ENCODE results near the gene MUC4. TPM values are rescaled to one million over a fixed set of nuclear protein-coding genes. Genes with fewer than 3 reads are reported as not detected.

The MUC4 gene
- total and polyA plus RNA-seq, 9 of the 15 experiments (the other 6 are each of a cell fraction or from before 2014, with no cell fraction given), result under 0.01 to 0.21 (median 0.10) TPM; not detected in 4

DNA sequence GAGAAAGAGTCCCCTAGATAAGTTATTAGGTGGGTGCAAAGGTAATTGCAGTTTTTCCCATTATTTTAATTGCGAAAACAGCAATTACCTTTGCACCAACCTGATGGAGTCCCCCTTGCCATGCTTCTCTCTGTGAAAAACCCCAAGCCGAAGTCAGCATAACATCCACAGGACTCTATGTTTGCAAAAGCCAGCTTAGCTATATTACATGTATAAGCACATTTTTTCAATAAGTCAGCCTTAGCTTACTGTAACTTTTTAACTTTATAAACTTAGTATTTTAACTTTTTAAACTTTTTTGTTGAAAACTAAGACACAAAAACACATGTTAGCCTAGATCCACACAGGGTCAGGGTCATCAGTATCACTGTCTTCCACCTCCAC is 112.3 kb downstream of the MUC4 start (continued):
- TF ChIP-seq, protein P1, sequence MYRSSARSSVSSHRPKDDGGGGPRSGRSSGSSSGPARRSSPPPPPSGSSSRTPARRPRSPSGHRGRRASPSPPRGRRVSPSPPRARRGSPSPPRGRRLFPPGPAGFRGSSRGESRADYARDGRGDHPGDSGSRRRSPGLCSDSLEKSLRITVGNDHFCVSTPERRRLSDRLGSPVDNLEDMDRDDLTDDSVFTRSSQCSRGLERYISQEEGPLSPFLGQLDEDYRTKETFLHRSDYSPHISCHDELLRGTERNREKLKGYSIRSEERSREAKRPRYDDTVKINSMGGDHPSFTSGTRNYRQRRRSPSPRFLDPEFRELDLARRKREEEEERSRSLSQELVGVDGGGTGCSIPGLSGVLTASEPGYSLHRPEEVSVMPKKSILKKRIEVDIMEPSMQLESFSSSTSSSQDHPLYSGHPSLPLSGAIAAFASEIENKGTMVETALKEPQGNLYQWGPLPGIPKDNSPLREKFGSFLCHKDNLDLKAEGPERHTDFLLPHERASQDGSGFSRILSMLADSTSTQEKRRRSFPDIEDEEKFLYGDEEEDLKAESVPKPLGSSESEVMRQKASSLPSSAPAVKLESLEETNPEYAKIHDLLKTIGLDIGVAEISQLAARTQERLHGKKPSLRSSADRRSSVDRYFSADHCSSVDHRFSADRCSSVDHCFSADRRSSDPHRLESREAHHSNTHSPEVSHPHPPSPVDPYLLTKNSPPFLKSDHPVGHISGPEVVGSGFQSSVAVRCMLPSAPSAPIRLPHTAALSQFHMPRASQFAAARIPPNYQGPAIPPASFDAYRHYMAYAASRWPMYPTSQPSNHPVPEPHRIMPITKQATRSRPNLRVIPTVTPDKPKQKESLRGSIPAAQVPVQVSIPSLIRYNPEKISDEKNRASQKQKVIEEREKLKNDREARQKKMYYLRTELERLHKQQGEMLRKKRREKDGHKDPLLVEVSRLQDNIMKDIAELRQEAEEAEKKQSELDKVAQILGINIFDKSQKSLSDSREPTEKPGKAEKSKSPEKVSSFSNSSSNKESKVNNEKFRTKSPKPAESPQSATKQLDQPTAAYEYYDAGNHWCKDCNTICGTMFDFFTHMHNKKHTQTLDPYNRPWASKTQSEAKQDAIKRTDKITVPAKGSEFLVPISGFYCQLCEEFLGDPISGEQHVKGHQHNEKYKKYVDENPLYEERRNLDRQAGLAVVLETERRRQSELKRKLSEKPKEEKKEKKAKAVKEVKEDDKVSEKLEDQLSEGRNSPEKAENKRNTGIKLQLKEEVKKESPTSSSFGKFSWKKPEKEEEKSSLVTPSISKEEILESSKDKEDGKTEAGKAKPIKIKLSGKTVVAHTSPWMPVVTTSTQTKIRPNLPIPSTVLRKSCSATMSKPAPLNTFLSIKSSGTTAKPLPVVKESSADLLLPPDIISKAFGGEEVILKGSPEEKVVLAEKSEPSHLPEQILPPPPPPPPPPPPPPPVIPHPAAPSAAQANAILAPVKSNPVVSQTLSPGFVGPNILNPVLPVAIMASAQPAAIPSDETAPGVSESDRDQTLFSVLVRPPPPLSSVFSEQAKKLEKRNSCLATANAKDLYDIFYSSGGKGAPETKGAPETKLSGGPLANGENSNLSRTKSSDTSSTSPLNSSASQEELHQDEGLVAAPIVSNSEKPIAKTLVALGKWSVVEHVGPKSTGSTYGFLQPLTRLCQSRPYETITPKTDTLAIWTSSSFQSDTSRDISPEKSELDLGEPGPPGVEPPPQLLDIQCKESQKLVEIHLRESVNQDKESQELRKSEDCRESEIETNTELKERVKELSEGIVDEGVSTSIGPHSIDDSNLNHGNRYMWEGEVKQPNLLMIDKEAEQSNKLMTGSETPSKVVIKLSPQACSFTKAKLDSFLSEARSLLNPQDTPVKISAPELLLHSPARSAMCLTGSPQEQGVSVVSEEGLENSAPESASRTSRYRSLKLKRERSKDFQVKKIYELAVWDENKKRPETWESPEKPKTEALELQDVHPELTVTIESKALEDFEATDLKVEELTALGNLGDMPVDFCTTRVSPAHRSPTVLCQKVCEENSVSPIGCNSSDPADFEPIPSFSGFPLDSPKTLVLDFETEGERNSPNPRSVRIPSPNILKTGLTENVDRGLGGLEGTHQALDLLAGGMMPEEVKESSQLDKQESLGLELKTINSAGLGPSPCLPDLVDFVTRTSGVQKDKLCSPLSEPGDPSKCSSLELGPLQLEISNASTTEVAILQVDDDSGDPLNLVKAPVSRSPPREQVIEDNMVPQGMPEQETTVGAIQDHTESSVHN (IDR thresholded peaks at IDR 0.05; ENCODE audit: borderline replicate concordance in 1 of 2, low read depth in 1 of 2), result no peak
- TF ChIP-seq, protein P2, sequence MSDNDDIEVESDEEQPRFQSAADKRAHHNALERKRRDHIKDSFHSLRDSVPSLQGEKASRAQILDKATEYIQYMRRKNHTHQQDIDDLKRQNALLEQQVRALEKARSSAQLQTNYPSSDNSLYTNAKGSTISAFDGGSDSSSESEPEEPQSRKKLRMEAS (CRISPR knock-in tag; IDR thresholded peaks at IDR 0.05), result peak; percentile 12; the same call in 1 of the 2 replicates
- TF ChIP-seq BMI1 (IDR thresholded peaks at IDR 0.05; ENCODE audit: low read length), result no peak
- no peak for TF ChIP-seq BRD4 (IDR thresholded peaks at IDR 0.05)
- no peak for TF ChIP-seq NFATC3 (IDR thresholded peaks at IDR 0.05)
- TF ChIP-seq MAFG (tag; conservative IDR thresholded peaks at IDR 0.05), result peak; percentile 35; the same call in 1 of the 2 replicates
- TF ChIP-seq ZNF668 (CRISPR knock-in tag; IDR thresholded peaks at IDR 0.05), result no peak
- TF ChIP-seq ZC3H11A (IDR thresholded peaks at IDR 0.05; ENCODE audit: low read depth, low read length), result no peak
- TF ChIP-seq, protein P3, sequence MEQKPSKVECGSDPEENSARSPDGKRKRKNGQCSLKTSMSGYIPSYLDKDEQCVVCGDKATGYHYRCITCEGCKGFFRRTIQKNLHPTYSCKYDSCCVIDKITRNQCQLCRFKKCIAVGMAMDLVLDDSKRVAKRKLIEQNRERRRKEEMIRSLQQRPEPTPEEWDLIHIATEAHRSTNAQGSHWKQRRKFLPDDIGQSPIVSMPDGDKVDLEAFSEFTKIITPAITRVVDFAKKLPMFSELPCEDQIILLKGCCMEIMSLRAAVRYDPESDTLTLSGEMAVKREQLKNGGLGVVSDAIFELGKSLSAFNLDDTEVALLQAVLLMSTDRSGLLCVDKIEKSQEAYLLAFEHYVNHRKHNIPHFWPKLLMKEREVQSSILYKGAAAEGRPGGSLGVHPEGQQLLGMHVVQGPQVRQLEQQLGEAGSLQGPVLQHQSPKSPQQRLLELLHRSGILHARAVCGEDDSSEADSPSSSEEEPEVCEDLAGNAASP (IDR thresholded peaks at IDR 0.05), result no peak
- no peak for TF ChIP-seq GATAD2A (IDR thresholded peaks at IDR 0.05)

Measured in K562 (cell line).